WTC11 (cell line): ENCODE results near the gene WBP1L.

Experiments
- ATF1 ChIP-seq: sonication (generic); formaldehyde crosslinking; IDR thresholded peaks from 2 replicates; pipeline ENCODE4 v1.8.1; 2023; ENCODE audit warnings: mild to moderate bottlenecking, moderate library complexity, missing genetic modification reagents
- CREM ChIP-seq: sonication (generic); formaldehyde crosslinking; IDR thresholded peaks from 2 replicates; pipeline ENCODE4 v1.8.1; 2022; ENCODE audit warnings: mild to moderate bottlenecking, missing genetic modification reagents, moderate library complexity
- E2F1 ChIP-seq: sonication (generic); formaldehyde crosslinking; IDR thresholded peaks from 2 replicates; pipeline ENCODE4 v1.8.0; 2022; ENCODE audit warnings: mild to moderate bottlenecking, missing genetic modification reagents
- E2F4 ChIP-seq: sonication (generic); formaldehyde crosslinking; IDR thresholded peaks from 2 replicates; pipeline ENCODE4 v1.8.1; 2022; ENCODE audit warnings: low read depth, mild to moderate bottlenecking, moderate library complexity, missing genetic modification reagents, borderline replicate concordance
- ELF4 ChIP-seq: sonication (generic); formaldehyde crosslinking; IDR thresholded peaks from 2 replicates; pipeline ENCODE4 v1.8.1; 2022; ENCODE audit warnings: low read depth, mild to moderate bottlenecking, moderate library complexity, missing genetic modification reagents
- ESRRA ChIP-seq: sonication (generic); formaldehyde crosslinking; IDR thresholded peaks from 2 replicates; pipeline ENCODE4 v1.8.1; 2022; ENCODE audit warnings: mild to moderate bottlenecking, missing genetic modification reagents, borderline replicate concordance
- FOXP1 ChIP-seq: sonication (generic); formaldehyde crosslinking; IDR thresholded peaks from 2 replicates; pipeline ENCODE4 v1.8.0; 2022; ENCODE audit warnings: missing genetic modification reagents, mild to moderate bottlenecking, moderate library complexity, borderline replicate concordance
- IRF2 ChIP-seq: sonication (generic); formaldehyde crosslinking; IDR thresholded peaks from 2 replicates; pipeline ENCODE4 v1.8.0; 2022; ENCODE audit warnings: low read depth, missing genetic modification reagents, borderline replicate concordance
- MAX ChIP-seq: sonication (generic); formaldehyde crosslinking; IDR thresholded peaks from 2 replicates; pipeline ENCODE4 v1.8.0; 2022; ENCODE audit warnings: mild to moderate bottlenecking, missing genetic modification reagents
- NR1H2 ChIP-seq: sonication (generic); formaldehyde crosslinking; IDR thresholded peaks from 2 replicates; pipeline ENCODE4 v1.9.0; 2021; ENCODE audit warnings: mild to moderate bottlenecking, moderate library complexity, missing genetic modification reagents
- PRRX2 ChIP-seq: fragments of 250-450 bp; sonication (Bioruptor Pico); IDR thresholded peaks from 2 replicates; pipeline ENCODE4 v1.8.0; 2021; ENCODE audit warnings: mild to moderate bottlenecking
- ZBTB21 ChIP-seq: sonication (generic); formaldehyde crosslinking; IDR thresholded peaks from 2 replicates; pipeline ENCODE4 v1.8.1; 2023; ENCODE audit warnings: mild to moderate bottlenecking, missing genetic modification reagents, borderline replicate concordance
- ZNF423 ChIP-seq: fragments of 250-450 bp; sonication (Bioruptor Pico); IDR thresholded peaks from 2 replicates; pipeline ENCODE4 v2.1.2; 2022; ENCODE audit warnings: mild to moderate bottlenecking, moderate library complexity
- TF ChIP-seq, protein P1 (sequence below): fragments of 200-600 bp; IDR thresholded peaks from 2 replicates; pipeline ENCODE4 v1.8.0; 2022; ENCODE audit warnings: antibody characterized with exemption

DNA sequence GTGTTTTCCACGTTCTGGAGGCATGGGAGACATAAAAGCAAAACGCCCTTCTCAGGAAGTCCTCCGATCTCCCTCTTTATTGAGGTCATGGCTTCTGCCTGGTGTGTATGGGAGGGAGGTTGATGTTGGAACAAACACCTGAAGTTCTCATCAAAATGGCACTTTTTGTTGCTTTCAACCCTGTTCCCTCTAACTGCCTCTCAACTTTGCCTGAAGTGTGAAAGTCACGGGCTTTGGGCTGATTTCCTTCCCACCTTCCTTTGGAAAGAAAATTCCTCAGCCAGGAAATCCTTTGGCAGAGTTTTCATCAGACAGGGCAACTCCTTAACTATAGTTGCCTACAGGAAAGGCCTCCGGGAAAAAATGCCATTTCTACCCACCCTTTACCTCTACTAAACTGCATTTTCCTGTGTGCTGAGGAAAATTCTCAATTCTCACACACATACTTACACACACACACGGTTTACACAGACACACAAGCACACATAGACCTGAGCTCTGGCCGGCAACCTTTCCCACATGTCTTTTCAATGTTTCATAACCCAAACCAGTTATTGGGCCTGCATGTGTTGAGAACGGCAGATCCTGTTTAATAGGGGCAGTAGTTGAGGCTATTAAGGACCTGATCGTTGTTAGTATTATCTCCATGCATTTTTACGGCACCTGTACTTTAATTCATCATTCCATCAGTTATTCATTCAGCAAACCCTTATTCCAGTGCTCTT, 57.0 kb downstream of the WBP1L start:
- TF ChIP-seq, protein P1, sequence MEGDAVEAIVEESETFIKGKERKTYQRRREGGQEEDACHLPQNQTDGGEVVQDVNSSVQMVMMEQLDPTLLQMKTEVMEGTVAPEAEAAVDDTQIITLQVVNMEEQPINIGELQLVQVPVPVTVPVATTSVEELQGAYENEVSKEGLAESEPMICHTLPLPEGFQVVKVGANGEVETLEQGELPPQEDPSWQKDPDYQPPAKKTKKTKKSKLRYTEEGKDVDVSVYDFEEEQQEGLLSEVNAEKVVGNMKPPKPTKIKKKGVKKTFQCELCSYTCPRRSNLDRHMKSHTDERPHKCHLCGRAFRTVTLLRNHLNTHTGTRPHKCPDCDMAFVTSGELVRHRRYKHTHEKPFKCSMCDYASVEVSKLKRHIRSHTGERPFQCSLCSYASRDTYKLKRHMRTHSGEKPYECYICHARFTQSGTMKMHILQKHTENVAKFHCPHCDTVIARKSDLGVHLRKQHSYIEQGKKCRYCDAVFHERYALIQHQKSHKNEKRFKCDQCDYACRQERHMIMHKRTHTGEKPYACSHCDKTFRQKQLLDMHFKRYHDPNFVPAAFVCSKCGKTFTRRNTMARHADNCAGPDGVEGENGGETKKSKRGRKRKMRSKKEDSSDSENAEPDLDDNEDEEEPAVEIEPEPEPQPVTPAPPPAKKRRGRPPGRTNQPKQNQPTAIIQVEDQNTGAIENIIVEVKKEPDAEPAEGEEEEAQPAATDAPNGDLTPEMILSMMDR = no peak
- no peak for TF ChIP-seq ESRRA (CRISPR knock-in tag)
- no peak for TF ChIP-seq E2F4 (CRISPR knock-in tag)
- TF ChIP-seq CREM (CRISPR knock-in tag) = no peak
- no peak for TF ChIP-seq IRF2 (CRISPR knock-in tag)
- no peak for TF ChIP-seq NR1H2
- no peak for TF ChIP-seq ELF4 (CRISPR knock-in tag)
- no peak for TF ChIP-seq ZNF423 (CRISPR knock-in tag)
- TF ChIP-seq MAX (CRISPR knock-in tag) = no peak
- TF ChIP-seq FOXP1 (CRISPR knock-in tag) = no peak
- no peak for TF ChIP-seq PRRX2 (CRISPR knock-in tag)
- no peak for TF ChIP-seq ATF1 (CRISPR knock-in tag)
- TF ChIP-seq ZBTB21 (CRISPR knock-in tag) = no peak
- no peak for TF ChIP-seq E2F1
